HG03280 (cell line): ENCODE data around the gene KIAA0408.
"Not testable (repeated sequence)": the region's sequence is repeated elsewhere in the genome, so short reads cannot be mapped to it uniquely, and the experiment has no call there.

Source experiments
- ATAC-seq: cut with Tn5 transposase; IDR thresholded peaks from one replicate; pipeline ENCODE4 v1.9.1; 2021; ENCODE audit warnings: mild to moderate bottlenecking, moderate library complexity; ENCODE audit not compliant: unreplicated experiment

The KIAA0408 gene

GRCh38 chr6:127415096-127415495 lies 44.1 kb downstream of the KIAA0408 start:
- ATAC-seq = no peak

- ATAC-seq = not testable (repeated sequence)
Measured at GRCh38 chr6:127413123-127413522, 46.1 kb downstream of the KIAA0408 start.

- ATAC-seq = not testable (repeated sequence)
Measured at GRCh38 chr6:127412016-127412415, 47.2 kb downstream of the KIAA0408 start.
